Dedifferentiated amniotic fluid mesenchymal stem cell (primary cell): ENCODE measurements around the gene ALDOB.
A peak's percentile ranks its signal among the peaks of the same experiment; 100 is the strongest.

Experiments
- DNase-seq: peaks from one replicate; pipeline ENCODE4 v3.0.0-alpha.2; 2016; ENCODE audit errors: extremely low spot score

Gene ALDOB

GRCh38 chr9:101427358-101427757 lies 8.2 kb downstream of the ALDOB start:
- DNase-seq, result no peak

DNA sequence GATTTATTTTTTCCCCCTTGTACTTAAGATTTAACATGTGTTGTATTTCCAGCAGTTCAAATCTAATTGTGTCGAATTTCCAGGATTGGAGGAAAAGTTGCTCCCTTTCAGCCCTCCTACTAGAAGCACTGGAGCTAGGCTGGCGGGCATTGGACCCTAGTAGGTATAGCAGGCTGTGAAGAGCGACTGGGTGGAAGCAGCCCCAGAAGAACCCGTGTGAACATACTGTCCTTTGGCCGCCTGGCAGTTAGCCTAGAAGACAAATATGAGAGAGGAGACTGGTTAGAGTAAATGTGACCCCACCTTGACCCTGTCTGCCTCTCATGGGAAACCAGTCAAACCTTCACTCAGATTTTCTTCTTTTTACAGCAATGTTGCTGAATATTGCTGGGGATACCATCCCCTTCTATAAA lies 13.9 kb downstream of the ALDOB start:
- no peak for DNase-seq

- no peak for DNase-seq
These were observed 15.7 kb downstream of the ALDOB start for GRCh38 chr9:101419863-101420262.

GRCh38 chr9:101418518-101419430 lies 16.8 kb downstream of the ALDOB start:
- no peak for DNase-seq

- DNase-seq, result no peak
These were observed 17.6 kb downstream of the ALDOB start for GRCh38 chr9:101417977-101418376.

- DNase-seq, result no peak
These were observed 18.2 kb downstream of the ALDOB start for GRCh38 chr9:101417389-101417788.

- no peak for DNase-seq
These were observed 20.0 kb downstream of the ALDOB start for GRCh38 chr9:101415578-101415977.

GRCh38 chr9:101414839-101415238 lies 20.7 kb downstream of the ALDOB start:
- DNase-seq, result no peak

DNA sequence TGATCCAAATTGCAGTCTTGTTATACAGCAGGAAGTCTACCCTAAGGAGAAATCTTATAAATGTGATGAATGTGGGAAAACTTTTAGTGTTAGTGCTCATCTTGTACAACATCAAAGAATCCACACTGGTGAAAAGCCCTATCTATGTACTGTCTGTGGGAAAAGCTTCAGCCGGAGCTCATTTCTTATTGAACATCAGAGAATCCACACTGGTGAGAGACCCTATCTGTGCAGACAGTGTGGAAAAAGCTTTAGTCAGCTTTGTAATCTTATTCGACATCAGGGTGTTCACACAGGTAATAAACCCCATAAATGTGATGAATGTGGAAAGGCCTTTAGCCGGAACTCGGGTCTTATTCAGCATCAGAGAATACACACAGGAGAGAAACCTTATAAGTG lies 26.5 kb downstream of the ALDOB start:
- no peak for DNase-seq

DNA sequence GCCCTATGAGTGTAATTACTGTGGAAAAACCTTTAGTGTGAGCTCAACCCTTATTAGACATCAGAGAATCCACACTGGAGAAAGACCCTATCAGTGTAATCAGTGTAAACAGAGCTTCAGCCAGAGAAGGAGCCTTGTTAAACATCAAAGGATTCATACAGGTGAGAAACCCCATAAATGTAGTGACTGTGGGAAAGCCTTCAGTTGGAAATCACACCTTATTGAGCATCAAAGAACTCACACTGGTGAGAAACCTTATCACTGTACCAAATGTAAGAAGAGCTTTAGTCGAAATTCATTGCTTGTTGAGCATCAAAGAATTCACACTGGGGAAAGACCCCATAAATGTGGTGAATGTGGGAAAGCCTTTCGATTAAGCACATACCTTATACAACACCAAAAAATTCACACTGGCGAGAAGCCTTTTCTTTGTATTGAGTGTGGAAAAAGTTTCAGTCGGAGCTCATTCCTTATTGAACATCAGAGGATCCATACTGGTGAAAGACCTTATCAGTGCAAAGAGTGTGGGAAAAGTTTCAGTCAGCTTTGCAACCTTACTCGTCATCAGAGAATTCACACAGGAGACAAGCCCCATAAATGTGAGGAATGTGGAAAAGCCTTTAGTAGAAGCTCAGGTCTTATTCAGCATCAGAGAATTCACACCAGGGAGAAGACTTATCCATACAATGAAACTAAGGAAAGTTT lies 27.0 kb downstream of the ALDOB start:
- DNase-seq, result no peak

DNA sequence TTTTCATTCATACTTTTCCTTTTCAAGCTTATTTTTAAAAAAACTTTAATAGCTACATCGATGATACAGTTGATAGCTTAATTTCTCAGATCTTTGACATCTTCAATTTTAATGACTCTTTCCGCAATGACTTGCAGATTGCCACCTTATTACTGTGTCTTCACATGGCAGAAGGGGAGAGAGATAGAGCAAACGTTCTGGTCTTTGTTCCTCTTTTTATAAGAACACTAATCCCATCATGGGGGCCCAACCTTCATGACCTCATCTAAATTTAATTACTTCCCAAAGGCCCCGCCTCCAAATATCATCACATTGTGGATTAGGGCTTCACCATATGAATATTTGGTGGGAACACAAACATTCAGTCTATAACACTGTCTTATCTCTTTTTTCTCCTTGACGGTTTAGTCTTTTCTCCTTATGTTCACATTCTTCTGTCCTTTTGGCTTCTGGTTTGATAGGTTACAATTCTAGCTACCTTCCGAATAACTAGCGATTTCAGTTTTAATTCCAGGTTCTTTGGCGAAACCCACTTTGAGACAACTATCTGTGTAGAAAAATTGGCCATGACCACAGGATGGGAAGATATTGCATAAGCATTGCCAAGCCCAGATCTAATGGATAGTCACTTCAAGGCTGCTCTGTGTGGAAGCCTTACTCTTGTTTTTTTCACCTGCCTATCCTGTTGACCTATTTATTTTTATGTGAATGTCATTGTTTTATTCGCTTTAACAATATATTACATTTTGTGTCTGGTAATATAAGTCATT lies 31.9 kb downstream of the ALDOB start:
- no peak for DNase-seq

DNA sequence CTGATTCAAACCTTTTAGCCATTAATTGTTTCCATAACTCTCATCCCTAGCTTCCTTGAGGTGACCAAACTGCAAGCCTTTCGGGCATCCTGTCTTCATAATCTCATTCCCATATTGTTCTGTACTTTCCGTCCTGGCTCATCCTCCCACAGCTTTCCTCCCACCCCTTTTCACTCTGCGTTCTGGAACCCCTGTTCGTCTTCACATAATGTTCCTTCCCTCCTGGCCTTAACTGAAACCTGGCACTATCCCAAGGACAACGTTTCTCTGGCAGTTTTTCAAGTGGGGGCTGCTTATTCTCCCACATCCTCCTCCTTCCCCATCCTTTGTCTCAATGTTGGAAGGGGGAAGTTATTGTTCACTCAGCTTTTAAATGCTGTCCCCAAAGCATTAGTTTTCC lies 35.5 kb downstream of the ALDOB start:
- DNase-seq, result no peak

DNA sequence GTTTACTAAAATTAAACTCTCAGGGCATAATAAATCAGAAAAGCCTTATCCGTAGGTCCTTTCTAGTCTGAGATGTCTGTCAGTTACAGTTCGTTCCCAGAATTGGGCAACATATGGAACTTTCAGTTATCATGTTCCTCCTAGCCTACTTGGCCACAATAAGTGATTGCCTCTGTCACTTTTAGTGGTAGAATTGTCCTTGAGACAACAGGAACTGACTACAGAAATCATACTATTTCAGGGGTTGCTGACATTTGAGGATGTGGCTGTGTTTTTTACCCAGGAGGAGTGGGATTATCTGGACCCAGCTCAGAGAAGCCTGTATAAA lies 36.0 kb downstream of the ALDOB start:
- DNase-seq, result no peak

GRCh38 chr9:101398930-101399642 lies 36.5 kb downstream of the ALDOB start:
- DNase-seq, result no peak

DNA sequence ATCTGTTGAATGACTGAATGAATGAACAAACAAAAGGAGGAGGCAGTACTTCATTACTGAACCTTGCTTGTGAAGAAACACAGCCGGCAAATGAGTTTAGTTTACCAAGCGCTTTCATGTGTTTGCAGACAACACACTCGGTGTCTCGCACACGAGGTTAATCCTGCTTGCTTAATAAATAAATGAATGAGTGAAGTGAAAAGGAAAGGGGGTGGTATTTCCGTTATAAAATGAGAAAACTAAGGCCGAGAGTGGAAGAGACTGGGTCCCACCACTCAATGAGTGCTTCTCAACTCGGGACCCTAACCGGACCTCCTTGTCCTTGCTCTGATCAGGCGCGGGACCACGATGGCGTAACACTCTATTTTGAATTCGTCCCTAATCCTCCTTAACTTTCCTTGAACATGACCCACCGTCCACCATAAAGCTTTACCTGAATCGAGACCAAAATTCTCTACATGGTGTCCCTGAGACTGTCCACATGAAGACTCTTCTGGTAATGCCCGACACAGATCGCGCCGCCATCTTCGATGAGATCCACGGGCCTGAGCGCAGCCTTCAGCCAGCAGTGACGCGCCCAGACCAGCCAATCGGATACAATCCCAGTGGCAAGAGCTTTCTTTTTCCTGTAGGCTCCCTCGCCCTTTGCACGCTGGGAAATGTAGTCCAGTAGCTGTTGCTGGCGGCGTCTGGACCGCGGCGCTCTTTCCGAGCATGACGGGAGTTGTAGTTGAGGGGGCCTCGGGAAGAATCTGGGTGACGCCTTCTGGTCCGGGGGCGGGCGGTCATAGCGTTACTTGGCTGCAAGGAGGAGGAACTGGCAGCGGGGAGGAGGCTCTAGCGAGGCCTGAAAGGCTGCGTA lies 37.3 kb downstream of the ALDOB start, which contains the start of the genes MRPL50 and ZNF189:
Gene MRPL50, minus strand, starts transcription at position 551 of the 862 bp plus-strand sequence. Its CDS starts 26 bp downstream, at position 525.
Gene ZNF189, plus strand, starts transcription at position 784 of the 862 bp plus-strand sequence. CDS start 306 bp downstream, outside the sequence.
- peak; percentile 100 for DNase-seq

GRCh38 chr9:101397746-101398067 lies 37.9 kb downstream of the ALDOB start:
- no peak for DNase-seq

GRCh38 chr9:101394687-101395086 lies 40.9 kb downstream of the ALDOB start:
- DNase-seq, result no peak

GRCh38 chr9:101393135-101393534 lies 42.4 kb downstream of the ALDOB start:
- DNase-seq, result no peak

DNA sequence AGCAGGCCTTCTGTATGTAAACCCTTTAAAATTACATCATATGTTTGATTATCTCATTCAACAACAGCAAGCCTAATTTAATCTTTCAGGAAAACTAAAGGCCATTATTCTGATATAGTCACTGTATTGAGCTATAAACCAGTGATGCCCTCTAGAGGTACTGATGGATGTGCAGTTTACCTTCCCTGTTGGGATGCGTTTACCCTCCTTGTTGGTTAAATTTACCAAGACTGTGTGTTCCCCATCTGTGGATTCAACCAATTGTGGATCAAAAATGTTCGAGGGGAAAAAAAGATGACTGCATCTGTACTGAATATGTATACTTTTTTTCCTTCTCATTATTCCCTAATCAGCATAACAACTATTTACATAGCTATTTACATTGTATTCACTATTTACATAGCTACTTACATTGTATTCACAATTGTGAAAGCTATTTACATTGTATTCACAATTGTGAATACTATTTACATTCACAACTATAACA lies 47.0 kb downstream of the ALDOB start:
- no peak for DNase-seq

DNA sequence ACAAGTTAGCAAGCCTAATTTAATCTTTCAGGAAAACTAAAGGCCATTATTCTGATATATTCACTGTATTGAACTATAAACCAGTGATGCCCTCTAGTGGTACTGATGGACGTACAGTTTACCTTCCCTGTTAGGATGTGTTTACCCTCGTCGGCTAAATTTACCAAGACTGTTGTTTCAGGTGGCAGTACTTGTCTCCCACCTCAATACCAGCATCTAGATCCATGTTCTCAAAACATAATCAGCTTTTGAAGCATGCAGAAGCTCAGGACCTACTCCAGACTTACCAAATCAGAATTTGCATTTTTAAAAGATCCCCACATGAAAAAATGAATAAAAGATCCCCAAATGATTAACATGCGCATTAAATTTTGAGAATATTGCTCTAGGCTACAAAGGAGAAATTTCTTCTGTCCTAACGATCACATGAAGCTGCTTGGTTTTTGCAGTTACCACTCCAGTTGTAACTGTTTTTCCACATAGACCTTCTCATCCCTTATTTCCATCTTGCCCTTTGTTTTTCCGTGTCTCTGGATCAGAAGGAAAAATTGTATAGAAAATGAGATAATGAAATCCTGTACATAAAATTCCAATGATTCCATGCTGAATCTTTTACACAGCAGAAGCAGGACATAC lies 47.6 kb downstream of the ALDOB start:
- peak; percentile 44 for DNase-seq
